Body of pancreas (tissue), 4 donors: ENCODE results near the gene UGT1A5. TPM values are rescaled to one million over a fixed set of nuclear protein-coding genes. Genes with fewer than 3 reads are reported as not detected.

Experiments used
- ATAC-seq: fragments of 150-250 bp; one replicate; pipeline ENCODE4 v1.9.1; 2016
- DNase-seq, 4 donors: peaks; one replicate each; pipeline ENCODE4 v3.0.0-alpha.2; 2019
- H3K27ac ChIP-seq, 4 donors: fragments of 200-600 bp; sonication (generic); 1 replicate in 3 of 4; 2 replicates in 1 of 4; pipeline versions ENCODE4 v1.5.1 to v1.6.1; 2016 to 2019; ENCODE audit warnings: mild to moderate bottlenecking in 1 of 4, mixed read lengths in 1 of 4, moderate library complexity in 1 of 4
- H3K27me3 ChIP-seq, 2 donors: fragments of 200-600 bp; sonication (generic); one replicate each; pipeline ENCODE4 v1.6.0; 2016; ENCODE audit warnings: mild to moderate bottlenecking in 1 of 2
- H3K36me3 ChIP-seq, 2 donors: fragments of 200-600 bp; sonication (generic); replicated peaks in 1 of 2; 2 replicates each; pipeline ENCODE4 v1.5.1; 2016; ENCODE audit warnings: low read depth in 2 of 2; ENCODE audit not compliant: insufficient read depth in 1 of 2
- H3K4me1 ChIP-seq: fragments of 200-600 bp; sonication (generic); one replicate; pipeline ENCODE4 v1.6.0; 2016
- H3K4me3 ChIP-seq, 2 donors: fragments of 200-600 bp; sonication (generic); 1 replicate in 1 of 2; 2 replicates in 1 of 2; pipeline ENCODE4 v1.5.1; 2016 to 2019
- H3K9me3 ChIP-seq, 3 donors: fragments of 200-600 bp; sonication (generic); 1 replicate in 2 of 3; 2 replicates in 1 of 3; pipeline ENCODE4 v1.5.1; 2016
- CTCF ChIP-seq, 7 experiments: fragments of 450-650 bp in 4 of 7; fragments of 200-600 bp in 3 of 7; sonication (generic) in 3 of 7; IDR thresholded peaks; one replicate each; pipeline ENCODE4 v1.5.1; 2016 to 2019; ENCODE audit warnings: antibody characterized with exemption in 7 of 7
- POLR2A ChIP-seq, 3 donors: fragments of 450-650 bp; IDR thresholded peaks; one replicate each; pipeline ENCODE4 v1.6.1; 2016; ENCODE audit warnings: antibody characterized with exemption in 3 of 3, mild to moderate bottlenecking in 2 of 3
- WGBS, 2 donors: methylation state at CpG; one replicate each; pipeline ENCODE4 v1.1.5; 2017; 5-methylcytosine and 5-hydroxymethylcytosine counted together
- intact Hi-C: fragments of 100-400 bp; cut with DNase I; formaldehyde crosslinking; loops from one replicate; pipeline ENCODE4 v1.15.1; 2023
- total RNA-seq, 2 donors: library from RNA; depleted of rRNA; stranded (reverse); fragments of >200 nt; gene quantifications; one replicate each; pipeline ENCODE4 v1.1.0, GENCODE V29; 2016

The UGT1A5 gene
- total RNA-seq, 2 donors from 2014 or later = not detected

GRCh38 chr2:233798335-233799086 is 85.8 kb downstream of the UGT1A5 start:
- Histone ChIP-seq H3K9me3 (no peaks in the 10 kb centered on the region), H3K27ac (no peak overlapping the region), H3K27me3 (no peaks in the 10 kb centered on the region), H3K4me1 (no peaks in the 10 kb centered on the region), H3K36me3 (no peaks in the 10 kb centered on the region), H3K4me3 (no peak overlapping the region)
- intact Hi-C loops = no loop called here
- no peak for ATAC-seq
- 59 to 72% methylated on average over 13 to 14 of the region's 14 CpGs for WGBS, 2 donors
- TF ChIP-seq POLR2A (IDR thresholded peaks at IDR 0.05) (no peak), CTCF (IDR thresholded peaks at IDR 0.05) (no peak)
- peak in 1 of 4 donors; percentile 3 for DNase-seq

DNA sequence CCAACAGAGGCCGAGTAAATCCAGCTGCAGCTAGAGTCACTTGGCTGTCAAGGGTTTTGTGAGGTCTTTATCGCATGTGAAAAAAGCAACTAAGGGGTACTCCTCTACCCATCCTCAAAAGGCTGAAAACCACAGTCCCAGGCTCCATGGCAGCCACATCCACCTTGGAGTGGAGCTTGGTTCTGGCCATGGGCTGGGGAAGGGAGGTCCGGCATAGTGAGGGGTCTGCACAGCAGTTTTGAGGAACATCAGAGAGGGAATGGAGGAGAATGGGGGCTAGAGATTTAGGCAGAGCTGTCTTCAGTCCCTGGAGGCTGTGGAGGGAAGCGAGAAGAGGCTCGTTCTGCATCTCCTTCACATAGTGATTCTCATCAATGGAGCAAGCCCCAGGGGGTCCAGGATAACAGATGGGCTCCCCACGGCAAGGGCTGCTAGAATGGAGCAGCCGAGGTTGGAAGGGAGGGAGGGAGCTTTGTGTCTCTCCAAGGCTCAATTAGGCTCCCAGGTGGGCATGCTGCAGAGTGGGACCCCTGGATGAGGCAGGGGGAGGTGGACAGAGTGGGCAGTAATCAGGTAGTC is 86.5 kb downstream of the UGT1A5 start:
- H3K27ac ChIP-seq = no peak overlapping the region

DNA sequence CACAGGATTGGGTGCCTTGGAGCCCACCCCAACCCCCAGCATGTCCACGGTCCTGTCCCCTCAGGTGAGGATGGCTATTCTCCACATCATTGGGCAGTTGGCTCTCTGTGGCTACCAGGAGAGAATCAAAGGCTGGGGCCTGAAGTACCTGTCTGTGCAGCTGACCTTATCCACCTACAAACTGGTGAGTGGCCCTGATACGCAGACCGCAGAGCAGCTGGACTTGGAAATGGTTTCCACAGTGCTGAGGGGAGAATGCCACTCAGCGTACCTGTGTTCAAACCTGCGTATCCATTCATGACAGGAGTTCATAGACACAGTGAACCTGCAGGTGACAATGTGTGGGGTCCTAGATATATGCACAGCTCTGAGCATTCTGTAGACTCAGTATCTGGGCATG is 87.0 kb downstream of the UGT1A5 start:
- 46 to 65% methylated on average over 2 to 5 of the region's 5 CpGs for WGBS, 2 donors
- TF ChIP-seq CTCF (IDR thresholded peaks at IDR 0.05) (no peak), POLR2A (IDR thresholded peaks at IDR 0.05) (no peak)
- Histone ChIP-seq H3K4me1 (no peaks in the 10 kb centered on the region), H3K36me3 (no peaks in the 10 kb centered on the region), H3K9me3 (no peaks in the 10 kb centered on the region), H3K27me3 (no peaks in the 10 kb centered on the region), H3K27ac (no peak overlapping the region), H3K4me3 (no peak overlapping the region)
- intact Hi-C loops = no loop called here
- no peak for ATAC-seq
- DNase-seq = peak in 1 of 4 donors; percentile 3

More for the DNA sequence above, 86.5 kb downstream of the UGT1A5 start:
- DNase-seq (no peak), ATAC-seq (no peak)
- intact Hi-C loops = no loop called here
- H3K27me3 ChIP-seq = no peaks in the 10 kb centered on the region
- H3K9me3 ChIP-seq = no peaks in the 10 kb centered on the region
- 46 to 51% methylated on average over 7 of the region's 7 CpGs for WGBS, 2 donors
- H3K4me1 ChIP-seq = no peaks in the 10 kb centered on the region
- TF ChIP-seq CTCF (IDR thresholded peaks at IDR 0.05) (no peak), POLR2A (IDR thresholded peaks at IDR 0.05) (no peak)
- H3K4me3 ChIP-seq = no peak overlapping the region
- H3K36me3 ChIP-seq = no peaks in the 10 kb centered on the region

DNA sequence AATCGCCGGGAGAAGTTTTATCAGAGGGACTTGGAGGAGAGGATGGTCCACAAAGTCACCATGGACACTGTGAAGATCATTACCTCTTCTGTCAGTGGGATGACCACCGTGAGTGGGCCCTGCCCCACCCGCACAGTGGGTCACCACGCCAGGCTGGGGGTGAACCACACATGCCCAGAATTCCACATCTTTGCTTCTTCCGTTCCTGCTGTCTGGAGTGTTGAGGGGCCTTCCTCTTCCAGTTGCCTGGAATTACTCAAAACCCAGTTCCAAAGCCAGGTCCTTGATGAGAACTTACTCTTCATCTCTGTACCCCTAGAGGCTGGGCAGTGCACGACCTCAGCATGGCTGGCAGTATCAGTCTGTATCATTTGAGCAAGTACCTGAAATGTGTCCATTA is 87.5 kb downstream of the UGT1A5 start:
- WGBS, 2 donors = 64 to 70% methylated on average over 7 of the region's 7 CpGs
- Histone ChIP-seq H3K4me1 (no peaks in the 10 kb centered on the region), H3K9me3 (no peaks in the 10 kb centered on the region), H3K4me3 (no peak overlapping the region), H3K36me3 (no peaks in the 10 kb centered on the region), H3K27ac (no peak overlapping the region), H3K27me3 (no peaks in the 10 kb centered on the region)
- no peak for TF ChIP-seq POLR2A (IDR thresholded peaks at IDR 0.05)
- intact Hi-C loops = no loop called here
- DNase-seq = no peak
- ATAC-seq = no peak

DNA sequence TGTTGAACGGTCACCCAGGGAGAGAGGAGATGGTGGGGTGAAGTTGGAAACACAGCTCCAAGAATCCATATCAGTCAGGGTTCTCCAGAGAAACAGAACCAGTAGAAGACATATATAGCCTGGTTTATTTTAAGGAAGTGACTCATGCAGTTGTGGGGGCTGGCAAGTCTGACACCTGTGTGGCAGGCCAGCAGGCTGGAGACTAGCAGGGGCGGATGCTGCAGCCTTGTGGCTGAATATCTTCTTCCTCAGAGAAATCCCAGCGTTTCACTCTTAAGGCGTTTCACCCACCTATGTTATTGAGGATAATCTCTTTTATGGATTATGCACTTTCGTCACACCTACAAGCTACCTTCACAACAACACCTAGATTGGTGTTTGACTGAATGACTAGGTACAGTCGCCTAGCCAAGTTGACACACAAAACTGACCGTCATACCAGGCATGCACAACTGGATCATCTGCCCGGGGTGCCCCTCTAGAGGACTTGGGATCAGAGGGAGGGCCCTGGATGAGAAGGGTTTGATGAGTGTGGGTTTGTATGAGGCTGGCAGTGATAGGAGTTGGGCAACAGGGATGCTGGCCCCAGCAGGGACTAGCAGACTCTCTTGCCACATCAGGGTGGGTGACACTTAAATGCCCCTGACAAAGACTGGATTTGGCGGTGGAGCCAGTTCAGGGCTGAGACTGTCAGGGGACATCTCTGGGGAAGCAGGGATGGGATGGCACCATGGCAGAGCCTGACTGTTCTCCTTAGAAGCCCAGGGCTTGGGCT is 88.8 kb downstream of the UGT1A5 start:
- H3K9me3 ChIP-seq = no peaks in the 10 kb centered on the region
- H3K27ac ChIP-seq = no peak overlapping the region
- no peak for ATAC-seq
- TF ChIP-seq POLR2A (IDR thresholded peaks at IDR 0.05) = no peak
- H3K4me1 ChIP-seq = no peaks in the 10 kb centered on the region
- H3K36me3 ChIP-seq = no peaks in the 10 kb centered on the region
- intact Hi-C loops = no loop called here
- H3K27me3 ChIP-seq = no peaks in the 10 kb centered on the region
- H3K4me3 ChIP-seq = no peak overlapping the region
- WGBS, 2 donors = 55 to 68% methylated on average over 8 to 9 of the region's 9 CpGs
- DNase-seq = no peak
